GM12878 (cell line): ENCODE results near the gene PVALEF. TPM values are rescaled to one million over a fixed set of nuclear protein-coding genes. Genes with fewer than 3 reads are reported as not detected.

Source experiments
- ATAC-seq: fragments of 200-7000 bp; cut with Tn5 transposase; 3 replicates; pipeline ENCODE4 v1.9.1; 2020; ENCODE audit warnings: mild to moderate bottlenecking, moderate library complexity
- BruUV-seq: library from RNA; stranded (reverse); fragments of 400-500 nt; replicated peaks from 2 replicates; lab custom pipeline; 2021; lab: Mats Ljungman, UMichigan
- CTCF ChIA-PET: fragments of 300-600 bp; sonication (Branson Sonifier 250); formaldehyde crosslinking; extraction: SDS; loops from one replicate; lab custom pipeline; 2021; ENCODE audit warnings: inconsistent platforms; lab: Yijun Ruan, JAX
- POLR2A ChIA-PET: fragments of 350-600 bp; formaldehyde crosslinking; extraction: SDS; loops from one replicate; lab custom pipeline; 2021; ENCODE audit warnings: inconsistent platforms; lab: Charles Lee
- RAD21 ChIA-PET: fragments of 300-600 bp; sonication (Branson Sonifier 250); formaldehyde crosslinking; loops from one replicate; lab custom pipeline; 2023; ENCODE audit warnings: antibody characterized with exemption; ENCODE audit not compliant: unreplicated experiment; lab: Charles Lee
- SMC1A ChIA-PET: fragments of 300-600 bp; sonication (Branson Sonifier 250); formaldehyde crosslinking; loops from one replicate; lab custom pipeline; 2023; ENCODE audit not compliant: unreplicated experiment, uncharacterized antibody; lab: Charles Lee
- DNase-seq: peaks from one replicate; pipeline ENCODE4 v3.0.0-alpha.2; 2011; ENCODE audit warnings: low read depth, low spot score
- FAIRE-seq: peaks from 3 replicates; lab custom pipeline; 2011; peaks lifted over from hg19 to GRCh38; lab: Jason Lieb, UNC
- H2AFZ ChIP-seq: 2 replicates; pipeline ENCODE4 v1.6.0; 2011; ENCODE audit warnings: low read depth, low read length, control low read depth; ENCODE audit not compliant: control insufficient read depth
- H3K27ac ChIP-seq: 2 replicates; pipeline ENCODE4 v1.5.1; 2011; ENCODE audit warnings: control low read depth; ENCODE audit not compliant: control insufficient read depth, insufficient read depth
- H3K27me3 ChIP-seq, 2 experiments: replicated peaks in 1 of 2; 2 replicates each; pipeline versions ENCODE4 v1.6.0 to v1.6.1; 2011; ENCODE audit warnings: low read length in 1 of 2; ENCODE audit not compliant: control insufficient read depth in 2 of 2, insufficient read depth in 2 of 2
- H3K36me3 ChIP-seq, 2 experiments: 2 replicates each; pipeline ENCODE4 v1.5.1; 2011; ENCODE audit warnings: low read length in 1 of 2; ENCODE audit not compliant: control insufficient read depth in 2 of 2, insufficient read depth in 2 of 2
- H3K4me1 ChIP-seq: 2 replicates; pipeline ENCODE4 v1.6.1; 2011; ENCODE audit warnings: mild to moderate bottlenecking, low read length, moderate library complexity, mixed read lengths; ENCODE audit not compliant: control insufficient read depth, insufficient read depth
- H3K4me2 ChIP-seq: 2 replicates; pipeline ENCODE4 v1.6.0; 2011; ENCODE audit warnings: control low read depth; ENCODE audit not compliant: control insufficient read depth, insufficient read depth
- H3K4me3 ChIP-seq: fragments of 200-600 bp; sonication (generic); 2 replicates; pipeline ENCODE4 v1.5.1; 2016
- H3K79me2 ChIP-seq: 2 replicates; pipeline ENCODE4 v1.6.0; 2011; ENCODE audit warnings: low read length; ENCODE audit not compliant: control insufficient read depth, insufficient read depth
- H3K9ac ChIP-seq: 2 replicates; pipeline ENCODE4 v1.8.0; 2011; ENCODE audit warnings: low read length, control low read depth, mixed read lengths; ENCODE audit not compliant: control insufficient read depth, insufficient read depth
- H3K9me3 ChIP-seq: replicated peaks from 3 replicates; pipeline ENCODE4 v1.5.1; 2011; ENCODE audit warnings: mild to moderate bottlenecking, low read length; ENCODE audit not compliant: control insufficient read depth, insufficient read depth
- H4K20me1 ChIP-seq: 2 replicates; pipeline ENCODE4 v1.6.0; 2011; ENCODE audit not compliant: control insufficient read depth, insufficient read depth
- BACH1 ChIP-seq: fragments of 450-650 bp; IDR thresholded peaks from 2 replicates; pipeline ENCODE4 v1.6.1; 2017; ENCODE audit warnings: mild to moderate bottlenecking, borderline replicate concordance
- BHLHE40 ChIP-seq, 2 experiments: fragments of 450-650 bp in 1 of 2; IDR thresholded peaks; 2 replicates each; pipeline ENCODE4 v1.6.1; 2011 to 2017; ENCODE audit warnings: low read depth in 2 of 2, borderline replicate concordance in 1 of 2, improper control_type of control experiment in 1 of 2, low read length in 1 of 2, mild to moderate bottlenecking in 1 of 2
- CREM ChIP-seq: IDR thresholded peaks from 2 replicates; pipeline ENCODE4 v1.6.1; 2014; ENCODE audit warnings: antibody characterized with exemption, low read depth
- EGR1 ChIP-seq, 2 experiments: IDR thresholded peaks; 1 replicate in 1 of 2; 2 replicates in 1 of 2; pipeline ENCODE4 v1.6.1; 2011 to 2012; ENCODE audit warnings: low read depth in 2 of 2, low read length in 2 of 2, borderline replicate concordance in 1 of 2, mild to moderate bottlenecking in 1 of 2, moderate library complexity in 1 of 2
- EZH2 ChIP-seq: IDR thresholded peaks from 2 replicates; pipeline ENCODE4 v1.6.1; 2012; ENCODE audit warnings: low read depth, mild to moderate bottlenecking, control low read depth, inconsistent platforms, low read length, borderline replicate concordance; ENCODE audit not compliant: control insufficient read depth
- FOXM1 ChIP-seq: IDR thresholded peaks from 2 replicates; pipeline ENCODE4 v1.6.1; 2012; ENCODE audit warnings: low read depth, mild to moderate bottlenecking, inconsistent platforms, low read length, moderate library complexity
- GATAD2B ChIP-seq: fragments of 450-650 bp; conservative IDR thresholded peaks from 2 replicates; pipeline ENCODE4 v1.6.1; 2017; ENCODE audit warnings: low read depth, mild to moderate bottlenecking, moderate library complexity
- HDAC2 ChIP-seq: fragments of 200-600 bp; sonication (generic); IDR thresholded peaks from 2 replicates; pipeline ENCODE4 v1.6.1; 2017
- IKZF1 ChIP-seq: fragments of 450-650 bp; conservative IDR thresholded peaks from 2 replicates; pipeline ENCODE4 v1.6.1; 2017; ENCODE audit warnings: antibody characterized with exemption, mild to moderate bottlenecking
- KLF5 ChIP-seq: fragments of 450-650 bp; IDR thresholded peaks from 2 replicates; pipeline ENCODE4 v1.6.1; 2014; ENCODE audit warnings: mild to moderate bottlenecking; ENCODE audit not compliant: partially characterized antibody
- NFXL1 ChIP-seq: fragments of 450-650 bp; IDR thresholded peaks from 2 replicates; pipeline ENCODE4 v1.6.1; 2017; ENCODE audit warnings: antibody characterized with exemption, mild to moderate bottlenecking, borderline replicate concordance
- NR2C2 ChIP-seq: IDR thresholded peaks from 2 replicates; pipeline ENCODE4 v1.6.1; 2011; ENCODE audit warnings: borderline replicate concordance, low read depth; ENCODE audit not compliant: control insufficient read depth, insufficient read length
- NR2F1 ChIP-seq: fragments of 450-650 bp; conservative IDR thresholded peaks from 2 replicates; pipeline ENCODE4 v1.6.1; 2017; ENCODE audit warnings: mild to moderate bottlenecking
- RBBP5 ChIP-seq: fragments of 200-600 bp; sonication (generic); conservative IDR thresholded peaks from 2 replicates; pipeline ENCODE4 v1.6.1; 2016
- RELA ChIP-seq: fragments of 450-650 bp; IDR thresholded peaks from 2 replicates; pipeline ENCODE4 v1.8.0; 2014; ENCODE audit warnings: borderline replicate concordance; ENCODE audit not compliant: partially characterized antibody
- SMARCA5 ChIP-seq: fragments of 450-650 bp; IDR thresholded peaks from 2 replicates; pipeline ENCODE4 v1.6.1; 2017; ENCODE audit warnings: mild to moderate bottlenecking
- YY1 ChIP-seq: IDR thresholded peaks from 2 replicates; pipeline ENCODE4 v1.6.1; 2011; ENCODE audit warnings: low read depth, mild to moderate bottlenecking, low read length
- ZBTB33 ChIP-seq: fragments of 450-650 bp; IDR thresholded peaks from 2 replicates; pipeline ENCODE4 v1.6.1; 2017; ENCODE audit warnings: mild to moderate bottlenecking
- WGBS: methylation state at CpG from one replicate; pipeline ENCODE4 v1.1.6; 2016; ENCODE audit warnings: low lambda C conversion rate; ENCODE audit not compliant: insufficient replicate concordance, insufficient coverage; ENCODE audit errors: missing lambda C conversion rate; 5-methylcytosine and 5-hydroxymethylcytosine counted together
- in situ Hi-C: fragments of 300-500 bp; cut with MboI; formaldehyde crosslinking; loops from 9 replicates; pipeline ENCODE4 v1.14.3; 2018; ENCODE audit warnings: mixed read lengths
- intact Hi-C: fragments of 100-400 bp; cut with micrococcal nuclease; formaldehyde crosslinking; loops from one replicate; pipeline ENCODE4 v1.14.2; 2022; ENCODE audit not compliant: unreplicated experiment
- polyA plus RNA-seq, 11 experiments: library from polyadenylated mRNA; depleted of rRNA in 4 of 11; unstranded in 6 of 11; stranded (reverse) in 5 of 11; fragments of >200 nt; fragmentation: Nextera tagmentation in 4 of 11; fragmentation: Illumina TruSeq in 1 of 11; extraction: Ambion mirVana in 4 of 11; extraction: Trizol in 1 of 11; gene quantifications; 1 replicate in 1 of 11; 2 replicates in 10 of 11; pipeline versions ENCODE4 v1.2.1 to v1.2.3, GENCODE V29; 2011 to 2016; ENCODE audit warnings: inconsistent platforms in 2 of 11, missing spikeins in 2 of 11, low read depth in 1 of 11
- total RNA-seq, 4 experiments: library from RNA; depleted of rRNA in 3 of 4; stranded (reverse); fragments of >200 nt in 3 of 4; fragmentation: Illumina TruSeq in 1 of 4; extraction: Trizol in 1 of 4; gene quantifications; 2 replicates each; pipeline versions ENCODE4 v1.2.1 to v1.2.3, GENCODE V29; 2013 to 2021
- TF ChIP-seq, protein P1 (sequence below): fragments of 450-650 bp; IDR thresholded peaks from 2 replicates; pipeline ENCODE4 v1.6.1; 2016; ENCODE audit warnings: mild to moderate bottlenecking

The PVALEF gene
- total and polyA plus RNA-seq, 10 of the 15 experiments (the other 5 are each of a cell fraction or from before 2014, with no cell fraction given) = not detected

DNA sequence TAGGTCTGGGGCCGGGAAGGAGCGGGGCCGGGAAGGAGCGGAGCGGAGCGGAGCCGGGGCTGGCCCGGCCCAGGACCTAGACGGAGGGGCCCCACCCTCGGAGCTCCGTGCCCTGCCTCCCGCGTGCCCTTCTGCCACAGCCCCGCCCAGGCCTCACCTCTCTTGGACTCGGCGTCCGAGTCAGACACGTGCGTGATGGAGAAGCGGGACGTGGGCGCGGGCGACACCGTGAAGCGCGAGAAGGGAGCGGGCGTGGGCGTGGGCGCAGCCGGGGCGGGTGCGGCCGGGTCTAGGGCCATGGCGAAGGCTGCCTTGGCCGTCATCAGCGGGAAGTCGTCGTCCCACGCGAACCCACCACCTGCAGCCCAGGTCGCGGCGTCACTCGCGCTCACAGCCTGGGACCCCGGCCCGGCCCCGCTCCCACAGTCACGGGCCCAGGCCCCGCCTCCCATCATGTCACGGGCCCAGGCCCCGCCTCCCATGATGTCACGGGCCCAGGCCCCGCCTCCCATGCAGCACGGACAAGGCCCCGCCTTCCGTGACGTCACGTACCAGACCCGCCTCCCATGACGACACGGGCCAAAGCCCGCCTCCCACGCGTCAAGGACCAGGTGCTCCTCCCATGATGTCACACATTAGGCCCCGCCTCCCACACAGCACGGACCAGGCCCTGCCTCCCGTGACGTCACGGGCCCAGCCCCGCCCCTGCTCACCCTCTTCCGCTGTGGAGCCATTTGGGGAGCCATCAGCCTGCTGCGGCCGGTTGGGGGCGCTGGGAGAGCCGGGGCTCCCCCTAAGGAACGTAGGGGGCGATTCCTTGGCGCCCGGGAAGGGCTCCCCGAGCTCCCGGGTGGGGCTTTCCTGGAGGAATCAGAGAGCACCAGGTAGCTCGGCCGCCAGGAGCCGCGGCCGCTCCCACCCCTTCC, 45.8 kb upstream of the PVALEF start (continued):
- peak; percentile 32 for TF ChIP-seq RELA
- TF ChIP-seq FOXM1 = no peak
- TF ChIP-seq KLF5 = no peak
- no peak for TF ChIP-seq SMARCA5
- peak; percentile 46; the same call in 1 of the 2 replicates for TF ChIP-seq NR2F1
- peak; percentile 32 to 89; a peak in 2 of 4 replicates for TF ChIP-seq BHLHE40 (IDR thresholded peaks at IDR 0.05; ENCODE audit: borderline replicate concordance in 1 of 2, low read depth in 2 of 2, low read length in 1 of 2)
- TF ChIP-seq NR2C2 = no peak
- TF ChIP-seq GATAD2B = 0 out of 2 replicates have a peak, but pooled peaks have one; percentile 31
- no peak for TF ChIP-seq HDAC2
- peak; percentile 34; the same call in 1 of the 2 replicates for TF ChIP-seq BACH1
- peak in 1 of 2 experiments; percentile 77; a peak in 1 of 3 replicates for TF ChIP-seq EGR1 (IDR thresholded peaks at IDR 0.05; ENCODE audit: borderline replicate concordance in 1 of 2, low read depth in 2 of 2, low read length in 2 of 2)
- peak; percentile 98 for TF ChIP-seq CREM
- 0 out of 2 replicates have a peak, but pooled peaks have one; percentile 30 for TF ChIP-seq IKZF1

- no peak overlapping the region for H3K9ac ChIP-seq
- ATAC-seq (no peak), FAIRE-seq (no peak), DNase-seq (no peak)
- no peaks in the 10 kb centered on the region for H4K20me1 ChIP-seq
- no peaks in the 10 kb centered on the region for H3K9me3 ChIP-seq
- no peaks in the 10 kb centered on the region for H3K27me3 ChIP-seq
- WGBS = 94% methylated on average over 24 of the region's 33 CpGs
- no peak overlapping the region for H2AFZ ChIP-seq
- ChIA-PET SMC1A (no interaction called here), POLR2A (no interaction called here), CTCF (interaction anchor here (0.6 kb wide), 1 partner anchor 406 kb away, joined by 3 read pairs; no protein-coding TSS in a partner anchor), RAD21 (no interaction called here)
- no peaks in the 10 kb centered on the region for H3K4me1 ChIP-seq
- in situ Hi-C loops (no loop called here), intact Hi-C loops (no loop called here)
- no peaks in the 10 kb centered on the region for H3K36me3 ChIP-seq
- no peak overlapping the region for H3K4me2 ChIP-seq
- no peak overlapping the region for H3K27ac ChIP-seq
- H3K4me3 ChIP-seq = no peak overlapping the region
- no peaks in the 10 kb centered on the region for H3K79me2 ChIP-seq
- no TSS peak for BruUV-seq
- TF ChIP-seq ZBTB33 (no peak), NFXL1 (no peak), YY1 (no peak), RBBP5 (no peak), EZH2 (no peak)
- TF ChIP-seq, protein P1, sequence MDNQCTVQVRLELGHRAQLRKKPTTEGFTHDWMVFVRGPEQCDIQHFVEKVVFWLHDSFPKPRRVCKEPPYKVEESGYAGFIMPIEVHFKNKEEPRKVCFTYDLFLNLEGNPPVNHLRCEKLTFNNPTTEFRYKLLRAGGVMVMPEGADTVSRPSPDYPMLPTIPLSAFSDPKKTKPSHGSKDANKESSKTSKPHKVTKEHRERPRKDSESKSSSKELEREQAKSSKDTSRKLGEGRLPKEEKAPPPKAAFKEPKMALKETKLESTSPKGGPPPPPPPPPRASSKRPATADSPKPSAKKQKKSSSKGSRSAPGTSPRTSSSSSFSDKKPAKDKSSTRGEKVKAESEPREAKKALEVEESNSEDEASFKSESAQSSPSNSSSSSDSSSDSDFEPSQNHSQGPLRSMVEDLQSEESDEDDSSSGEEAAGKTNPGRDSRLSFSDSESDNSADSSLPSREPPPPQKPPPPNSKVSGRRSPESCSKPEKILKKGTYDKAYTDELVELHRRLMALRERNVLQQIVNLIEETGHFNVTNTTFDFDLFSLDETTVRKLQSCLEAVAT = no peak
Observed at GRCh38 chr17:81120149-81120484, 45.2 kb upstream of the PVALEF start.
